GM18526 (cell line): ENCODE results near the gene FHIT.

ENCODE experiments used
- POLR2A ChIP-seq: IDR thresholded peaks from 3 replicates; pipeline ENCODE4 v1.6.1; 2011; ENCODE audit not compliant: insufficient read length; ENCODE audit errors: extremely low read depth

Gene FHIT

GRCh38 chr3:61065451-61066011 is 185.7 kb downstream of the FHIT start:
- no peak for TF ChIP-seq POLR2A

- TF ChIP-seq POLR2A = no peak
These were observed 190.0 kb downstream of the FHIT start for GRCh38 chr3:61061092-61061723.

- TF ChIP-seq POLR2A = no peak
These were observed 190.8 kb downstream of the FHIT start for GRCh38 chr3:61060411-61060861.

GRCh38 chr3:61058836-61059235 is 192.4 kb downstream of the FHIT start:
- no peak for TF ChIP-seq POLR2A

GRCh38 chr3:61057464-61057863 is 193.8 kb downstream of the FHIT start:
- TF ChIP-seq POLR2A = no peak

- TF ChIP-seq POLR2A = no peak
These were observed 195.8 kb downstream of the FHIT start for GRCh38 chr3:61055447-61055846.

GRCh38 chr3:61053781-61054496 is 197.3 kb downstream of the FHIT start:
- no peak for TF ChIP-seq POLR2A

- no peak for TF ChIP-seq POLR2A
These were observed 198.4 kb downstream of the FHIT start for GRCh38 chr3:61052851-61053250.

- TF ChIP-seq POLR2A = no peak
These were observed 199.6 kb downstream of the FHIT start for GRCh38 chr3:61051666-61052065.

- TF ChIP-seq POLR2A = no peak
These were observed 208.1 kb downstream of the FHIT start for GRCh38 chr3:61043156-61043555.

GRCh38 chr3:61040618-61041017 is 210.6 kb downstream of the FHIT start:
- TF ChIP-seq POLR2A = no peak

GRCh38 chr3:61035573-61035972 is 215.7 kb downstream of the FHIT start:
- TF ChIP-seq POLR2A = no peak

- TF ChIP-seq POLR2A = no peak
These were observed 218.3 kb downstream of the FHIT start for GRCh38 chr3:61032991-61033390.

GRCh38 chr3:61031503-61031902 is 219.7 kb downstream of the FHIT start:
- no peak for TF ChIP-seq POLR2A

GRCh38 chr3:61030469-61031035 is 220.7 kb downstream of the FHIT start:
- no peak for TF ChIP-seq POLR2A

GRCh38 chr3:61029194-61029593 is 222.1 kb downstream of the FHIT start:
- no peak for TF ChIP-seq POLR2A

GRCh38 chr3:61018807-61019206 is 232.4 kb downstream of the FHIT start:
- no peak for TF ChIP-seq POLR2A

GRCh38 chr3:61015859-61016258 is 235.4 kb downstream of the FHIT start:
- no peak for TF ChIP-seq POLR2A
